GM12874 (cell line): ENCODE data around the gene NECAB2.

Experiments
- TF ChIP-seq, protein P1 (sequence below): IDR thresholded peaks from 2 replicates; pipeline ENCODE4 v1.5.1; 2011; ENCODE audit warnings: low read depth, mild to moderate bottlenecking, control low read depth, low read length, moderate library complexity; ENCODE audit not compliant: insufficient read depth

Gene NECAB2

DNA sequence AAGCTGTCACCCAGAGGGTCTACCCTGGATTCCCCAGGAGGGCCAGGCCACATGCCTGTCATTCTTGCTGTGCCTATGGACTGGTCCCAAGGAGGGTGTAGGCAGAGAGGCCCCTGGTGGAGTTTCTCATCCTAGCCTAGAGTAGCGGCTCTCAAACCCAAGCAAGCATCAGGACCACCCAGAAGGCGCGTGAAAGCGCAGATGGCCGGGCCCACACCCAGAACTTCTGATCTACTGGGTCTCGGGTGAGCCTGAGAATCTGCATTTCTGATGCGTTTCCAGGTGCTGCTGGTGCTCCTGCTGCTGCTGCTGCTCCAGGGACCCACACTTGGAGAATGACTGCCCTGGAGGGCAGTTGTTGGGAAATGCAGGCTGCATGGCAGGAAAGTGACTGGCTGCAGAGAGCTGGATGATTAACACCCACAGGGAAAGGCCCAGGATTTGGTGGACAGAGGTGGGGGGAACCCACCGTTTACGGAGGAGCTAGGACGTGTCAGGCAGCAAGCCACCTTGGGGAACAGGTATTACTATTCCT, 24.5 kb upstream of the NECAB2 start:
- TF ChIP-seq, protein P1, sequence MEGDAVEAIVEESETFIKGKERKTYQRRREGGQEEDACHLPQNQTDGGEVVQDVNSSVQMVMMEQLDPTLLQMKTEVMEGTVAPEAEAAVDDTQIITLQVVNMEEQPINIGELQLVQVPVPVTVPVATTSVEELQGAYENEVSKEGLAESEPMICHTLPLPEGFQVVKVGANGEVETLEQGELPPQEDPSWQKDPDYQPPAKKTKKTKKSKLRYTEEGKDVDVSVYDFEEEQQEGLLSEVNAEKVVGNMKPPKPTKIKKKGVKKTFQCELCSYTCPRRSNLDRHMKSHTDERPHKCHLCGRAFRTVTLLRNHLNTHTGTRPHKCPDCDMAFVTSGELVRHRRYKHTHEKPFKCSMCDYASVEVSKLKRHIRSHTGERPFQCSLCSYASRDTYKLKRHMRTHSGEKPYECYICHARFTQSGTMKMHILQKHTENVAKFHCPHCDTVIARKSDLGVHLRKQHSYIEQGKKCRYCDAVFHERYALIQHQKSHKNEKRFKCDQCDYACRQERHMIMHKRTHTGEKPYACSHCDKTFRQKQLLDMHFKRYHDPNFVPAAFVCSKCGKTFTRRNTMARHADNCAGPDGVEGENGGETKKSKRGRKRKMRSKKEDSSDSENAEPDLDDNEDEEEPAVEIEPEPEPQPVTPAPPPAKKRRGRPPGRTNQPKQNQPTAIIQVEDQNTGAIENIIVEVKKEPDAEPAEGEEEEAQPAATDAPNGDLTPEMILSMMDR, result no peak

- TF ChIP-seq, protein P1, result no peak
Observed at GRCh38 chr16:83945587-83945986, 22.5 kb upstream of the NECAB2 start.

GRCh38 chr16:83946154-83946780, 21.8 kb upstream of the NECAB2 start:
- TF ChIP-seq, protein P1, result no peak

- TF ChIP-seq, protein P1, result no peak
Observed at GRCh38 chr16:83946781-83947566, 21.1 kb upstream of the NECAB2 start.

DNA sequence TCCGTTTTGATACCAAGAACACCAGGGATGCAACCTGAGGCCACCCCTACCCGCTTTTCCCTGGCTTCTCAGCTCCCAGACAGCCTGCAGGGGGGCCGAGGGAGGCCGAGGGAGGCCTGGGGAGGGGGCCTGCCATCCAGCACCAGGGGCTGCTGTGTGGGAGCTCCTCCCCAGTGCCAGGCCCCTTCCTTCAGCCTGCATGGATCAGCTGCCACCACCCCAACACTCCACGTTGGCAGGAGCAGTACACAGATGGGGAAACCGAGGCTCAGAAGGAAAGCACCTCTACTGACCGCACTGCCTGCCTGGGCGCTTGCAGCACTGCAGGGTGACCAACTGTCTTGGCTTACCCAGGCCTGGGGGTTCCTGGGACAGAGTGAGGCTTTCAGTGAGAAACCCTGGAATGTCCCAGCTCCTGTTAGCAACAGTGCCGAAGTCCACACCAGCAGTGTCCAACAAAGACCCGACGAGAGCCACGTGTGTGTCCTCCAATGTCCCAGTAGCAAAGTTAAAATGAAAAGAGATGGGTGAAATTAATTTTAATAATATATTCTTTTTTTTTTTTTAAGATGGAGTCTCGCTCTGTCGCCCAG, 20.3 kb upstream of the NECAB2 start:
- TF ChIP-seq, protein P1, result no peak

DNA sequence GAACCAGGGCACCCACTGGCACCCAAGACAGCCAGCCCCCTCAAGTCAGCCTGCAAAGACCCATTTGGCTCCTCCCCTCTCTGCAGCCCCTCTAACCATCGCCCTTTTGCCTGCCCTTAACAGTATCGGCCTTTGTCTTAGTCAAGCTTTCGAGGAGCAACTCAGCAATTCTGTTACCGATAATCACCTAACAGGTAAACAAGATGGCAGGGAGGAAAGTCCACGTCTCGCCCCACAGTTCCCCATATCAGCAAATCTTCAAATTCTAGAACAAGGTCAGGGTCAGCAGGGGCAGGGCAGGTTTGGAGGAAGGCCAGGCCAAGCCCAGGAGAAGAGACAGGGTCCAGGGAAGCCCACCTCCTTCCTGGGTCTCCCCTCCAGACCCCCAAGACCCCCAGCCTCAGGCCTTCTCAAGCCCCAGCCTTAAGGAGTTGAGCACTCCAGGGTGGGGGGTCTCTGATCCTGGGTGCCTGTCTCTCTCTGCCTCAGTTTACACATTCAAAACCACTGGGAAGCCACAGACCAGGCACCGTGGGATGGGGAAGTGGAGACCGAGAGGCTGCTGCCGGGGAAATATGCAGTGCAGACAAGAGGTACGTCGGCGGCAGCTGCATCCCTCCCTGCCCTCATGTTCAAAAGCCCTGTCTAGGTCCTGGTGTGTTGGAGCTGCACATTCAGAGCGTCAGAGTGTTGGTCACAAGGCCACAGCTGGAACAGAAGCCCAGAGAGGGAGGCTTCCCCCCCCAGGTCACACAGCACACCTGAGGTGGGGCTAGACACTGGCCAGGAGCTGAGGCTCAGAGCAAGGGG, 18.9 kb upstream of the NECAB2 start:
- TF ChIP-seq, protein P1, result no peak

- TF ChIP-seq, protein P1, result no peak
Observed at GRCh38 chr16:83949724-83950001, 18.4 kb upstream of the NECAB2 start.
